Neural cell (in vitro differentiated cells): Measurements from ENCODE around the gene SOBP.

Source experiments
- EZH2 ChIP-seq: fragments of 200-600, 300-800 bp; shearing (Covaris generic), sonication (generic); IDR thresholded peaks from 2 replicates; pipeline ENCODE4 v1.6.1; 2014; ENCODE audit warnings: antibody characterized with exemption, low read length, borderline replicate concordance, mild to moderate bottlenecking; ENCODE audit not compliant: insufficient read depth, poor library complexity, severe bottlenecking
- MXI1 ChIP-seq: fragments of 450-650 bp; conservative IDR thresholded peaks from 2 replicates; pipeline ENCODE4 v1.6.1; 2014; ENCODE audit warnings: antibody characterized with exemption, mild to moderate bottlenecking; ENCODE audit not compliant: poor library complexity, severe bottlenecking
- TF ChIP-seq, protein P1 (sequence below): fragments of 450-650 bp; IDR thresholded peaks from 2 replicates; pipeline ENCODE4 v1.5.1; 2014; ENCODE audit warnings: antibody characterized with exemption, mild to moderate bottlenecking, moderate library complexity; ENCODE audit not compliant: poor library complexity, severe bottlenecking

DNA sequence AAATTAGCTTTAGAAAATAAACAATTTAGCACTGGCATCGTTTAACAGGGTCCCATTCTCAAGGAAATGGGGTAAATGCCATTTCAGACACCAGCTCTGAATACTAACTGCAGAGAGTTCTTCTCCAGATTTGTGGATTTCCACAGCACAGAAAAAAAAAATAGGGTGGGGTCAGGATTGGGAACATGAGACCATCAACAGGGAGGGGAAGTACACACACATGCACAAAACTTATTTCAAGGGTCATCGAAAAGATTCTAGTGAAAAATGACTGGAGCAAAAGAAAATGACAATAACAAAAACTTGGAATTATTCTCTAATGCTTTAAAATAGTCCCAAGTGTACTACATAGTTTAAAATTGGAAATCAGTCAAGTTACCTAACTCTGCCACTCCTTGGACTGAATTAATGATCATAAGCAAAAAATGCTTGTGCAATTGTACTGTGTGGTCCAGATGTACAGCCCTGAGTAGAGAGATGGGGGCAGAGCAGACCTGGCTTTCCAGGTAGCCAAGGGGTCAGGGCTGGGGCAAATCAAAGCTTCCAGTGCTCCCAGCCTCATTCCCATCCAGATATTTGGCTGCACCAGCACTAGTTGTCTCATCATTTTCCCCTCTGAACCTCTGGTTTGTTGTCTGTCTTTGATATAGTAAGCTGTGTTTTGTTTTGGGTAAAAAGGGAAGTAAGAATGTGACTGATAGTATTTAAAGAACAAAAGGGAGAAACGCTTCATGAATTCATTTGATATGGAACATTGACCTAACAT lies 152.4 kb downstream of the SOBP start:
- TF ChIP-seq, protein P1, sequence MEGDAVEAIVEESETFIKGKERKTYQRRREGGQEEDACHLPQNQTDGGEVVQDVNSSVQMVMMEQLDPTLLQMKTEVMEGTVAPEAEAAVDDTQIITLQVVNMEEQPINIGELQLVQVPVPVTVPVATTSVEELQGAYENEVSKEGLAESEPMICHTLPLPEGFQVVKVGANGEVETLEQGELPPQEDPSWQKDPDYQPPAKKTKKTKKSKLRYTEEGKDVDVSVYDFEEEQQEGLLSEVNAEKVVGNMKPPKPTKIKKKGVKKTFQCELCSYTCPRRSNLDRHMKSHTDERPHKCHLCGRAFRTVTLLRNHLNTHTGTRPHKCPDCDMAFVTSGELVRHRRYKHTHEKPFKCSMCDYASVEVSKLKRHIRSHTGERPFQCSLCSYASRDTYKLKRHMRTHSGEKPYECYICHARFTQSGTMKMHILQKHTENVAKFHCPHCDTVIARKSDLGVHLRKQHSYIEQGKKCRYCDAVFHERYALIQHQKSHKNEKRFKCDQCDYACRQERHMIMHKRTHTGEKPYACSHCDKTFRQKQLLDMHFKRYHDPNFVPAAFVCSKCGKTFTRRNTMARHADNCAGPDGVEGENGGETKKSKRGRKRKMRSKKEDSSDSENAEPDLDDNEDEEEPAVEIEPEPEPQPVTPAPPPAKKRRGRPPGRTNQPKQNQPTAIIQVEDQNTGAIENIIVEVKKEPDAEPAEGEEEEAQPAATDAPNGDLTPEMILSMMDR, result no peak
- TF ChIP-seq EZH2 (no peak), MXI1 (no peak)
